HG02884 (cell line): Measurements from ENCODE around the gene BRD7.

ENCODE experiments used
- ATAC-seq: cut with Tn5 transposase; IDR thresholded peaks from one replicate; pipeline ENCODE4 v1.9.1; 2021; ENCODE audit warnings: mild to moderate bottlenecking, moderate library complexity; ENCODE audit not compliant: unreplicated experiment

Gene BRD7

GRCh38 chr16:50293041-50293783 is 75.6 kb downstream of the BRD7 start:
- ATAC-seq: no peak

- no peak for ATAC-seq
These were observed 76.2 kb downstream of the BRD7 start for GRCh38 chr16:50292566-50292948.

- no peak for ATAC-seq
These were observed 76.8 kb downstream of the BRD7 start for GRCh38 chr16:50291719-50292565.

GRCh38 chr16:50290856-50291255 is 77.9 kb downstream of the BRD7 start:
- ATAC-seq: no peak

GRCh38 chr16:50289950-50290764 is 78.6 kb downstream of the BRD7 start:
- no peak for ATAC-seq

- ATAC-seq: no peak
These were observed 79.9 kb downstream of the BRD7 start for GRCh38 chr16:50288920-50289319.

GRCh38 chr16:50288026-50288425 is 80.8 kb downstream of the BRD7 start:
- no peak for ATAC-seq

GRCh38 chr16:50286681-50287080 is 82.1 kb downstream of the BRD7 start:
- no peak for ATAC-seq

- no peak for ATAC-seq
These were observed 83.3 kb downstream of the BRD7 start for GRCh38 chr16:50285406-50286003.

GRCh38 chr16:50284131-50284911 is 84.5 kb downstream of the BRD7 start:
- no peak for ATAC-seq

GRCh38 chr16:50282955-50283631 is 85.7 kb downstream of the BRD7 start:
- no peak for ATAC-seq

- ATAC-seq: peak; percentile 88
These were observed 86.7 kb downstream of the BRD7 start for GRCh38 chr16:50282010-50282538.

GRCh38 chr16:50281391-50282009 is 87.3 kb downstream of the BRD7 start:
- ATAC-seq: no peak

- ATAC-seq: no peak
These were observed 87.9 kb downstream of the BRD7 start for GRCh38 chr16:50280932-50281331.

GRCh38 chr16:50279504-50279865 is 89.3 kb downstream of the BRD7 start:
- no peak for ATAC-seq

- no peak for ATAC-seq
These were observed 90.5 kb downstream of the BRD7 start for GRCh38 chr16:50278251-50278650.

GRCh38 chr16:50276801-50277555 is 91.8 kb downstream of the BRD7 start:
- no peak for ATAC-seq

- no peak for ATAC-seq
These were observed 92.5 kb downstream of the BRD7 start for GRCh38 chr16:50276326-50276640.
